Peyer's patch (tissue), 4 donors: ENCODE measurements around the gene C9orf50. TPM values are rescaled to one million over a fixed set of nuclear protein-coding genes. Genes with fewer than 3 reads are reported as not detected.

ENCODE experiments used
- DNase-seq, 3 donors: peaks; one replicate each; pipeline ENCODE4 v3.0.0-alpha.2; 2017 to 2019
- H3K27ac ChIP-seq, 4 donors: fragments of 200-600 bp; sonication (generic); one replicate each; pipeline ENCODE4 v1.5.1; 2016 to 2019
- H3K27me3 ChIP-seq, 2 donors: fragments of 200-600 bp; sonication (generic); one replicate each; pipeline ENCODE4 v1.5.1; 2019
- H3K36me3 ChIP-seq, 3 donors: fragments of 200-600 bp; sonication (generic); one replicate each; pipeline ENCODE4 v1.5.1; 2016 to 2019
- H3K4me1 ChIP-seq, 4 donors: fragments of 200-600 bp; sonication (generic); one replicate each; pipeline ENCODE4 v1.5.1; 2016 to 2019
- H3K4me3 ChIP-seq, 4 donors: fragments of 200-600 bp; sonication (generic); 1 replicate in 3 of 4; 2 replicates in 1 of 4; pipeline ENCODE4 v1.5.1; 2016 to 2019; ENCODE audit warnings: mild to moderate bottlenecking in 1 of 4
- H3K9me3 ChIP-seq, 4 donors: fragments of 200-600 bp; sonication (generic); one replicate each; pipeline ENCODE4 v1.5.1; 2016 to 2019; ENCODE audit warnings: mild to moderate bottlenecking in 1 of 4
- POLR2A ChIP-seq, 2 donors: fragments of 450-650 bp; IDR thresholded peaks; one replicate each; pipeline ENCODE4 v1.5.1; 2017; ENCODE audit warnings: antibody characterized with exemption in 2 of 2, mild to moderate bottlenecking in 2 of 2, moderate library complexity in 2 of 2
- total RNA-seq, 4 donors: library from RNA; depleted of rRNA; stranded (reverse); fragments of >200 nt; gene quantifications; one replicate each; pipeline ENCODE4 v1.1.0, GENCODE V29; 2016
- TF ChIP-seq, protein P1 (sequence below), 6 experiments: fragments of 450-650 bp in 4 of 6; fragments of 200-600 bp in 2 of 6; sonication (generic) in 1 of 6; IDR thresholded peaks; one replicate each; pipeline ENCODE4 v1.5.1; 2017 to 2019; ENCODE audit warnings: antibody characterized with exemption in 6 of 6, mild to moderate bottlenecking in 3 of 6, moderate library complexity in 1 of 6

The C9orf50 gene
- total RNA-seq, 4 donors from 2014 or later = not detected

DNA sequence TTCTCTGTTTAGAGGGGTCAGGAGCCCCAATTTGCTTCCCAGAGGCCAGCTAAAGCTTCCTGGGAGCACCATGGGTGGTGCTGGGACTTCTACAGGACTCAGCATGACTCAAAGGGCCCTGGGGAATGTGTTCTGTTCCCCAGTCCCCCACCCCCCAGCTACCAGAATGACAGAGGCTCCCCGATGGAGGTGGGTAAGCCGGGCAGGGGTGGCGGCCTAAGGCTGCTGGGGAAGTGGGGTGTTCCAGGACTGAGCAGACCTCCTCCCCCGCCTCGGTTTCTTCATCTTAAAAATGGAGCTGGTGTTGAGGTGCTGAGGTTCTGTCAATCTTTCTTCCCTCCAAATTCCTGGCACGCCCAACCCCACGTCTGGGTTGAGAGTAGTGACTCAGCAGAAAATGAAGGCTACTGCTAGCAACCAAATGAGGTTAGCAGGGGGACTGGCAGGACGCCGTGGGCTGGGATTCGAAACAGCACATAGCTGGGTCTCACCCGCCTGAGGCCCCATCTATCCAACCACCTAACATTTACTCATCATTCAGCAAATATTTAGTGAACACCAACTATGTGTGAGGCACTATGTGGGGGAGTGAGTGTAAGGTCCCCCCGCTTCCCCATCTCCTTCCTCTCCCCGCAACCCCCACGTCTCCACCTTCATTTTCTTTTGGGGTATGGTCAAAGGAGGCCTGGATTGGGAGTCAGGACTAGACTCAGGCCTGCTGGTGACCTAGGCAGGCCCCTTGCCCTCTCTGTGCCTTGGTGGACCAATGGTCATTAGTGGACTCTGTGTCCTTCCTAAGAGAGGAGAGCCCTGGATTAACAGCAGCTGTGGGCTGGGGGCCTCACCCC lies 50.2 kb downstream of the C9orf50 start:
- Histone ChIP-seq H3K4me1 (peaks cover 0 to 28% (median 8%) of the 10 kb centered on the region in 4 donors), H3K9me3 (no peaks in the 10 kb centered on the region), H3K4me3 (no peak overlapping the region), H3K36me3 (no peaks in the 10 kb centered on the region), H3K27me3 (no peaks in the 10 kb centered on the region), H3K27ac (peak overlapping the region; percentile 25 to 64 (median 36))
- no peak for TF ChIP-seq POLR2A (IDR thresholded peaks at IDR 0.05)
- TF ChIP-seq, protein P1, sequence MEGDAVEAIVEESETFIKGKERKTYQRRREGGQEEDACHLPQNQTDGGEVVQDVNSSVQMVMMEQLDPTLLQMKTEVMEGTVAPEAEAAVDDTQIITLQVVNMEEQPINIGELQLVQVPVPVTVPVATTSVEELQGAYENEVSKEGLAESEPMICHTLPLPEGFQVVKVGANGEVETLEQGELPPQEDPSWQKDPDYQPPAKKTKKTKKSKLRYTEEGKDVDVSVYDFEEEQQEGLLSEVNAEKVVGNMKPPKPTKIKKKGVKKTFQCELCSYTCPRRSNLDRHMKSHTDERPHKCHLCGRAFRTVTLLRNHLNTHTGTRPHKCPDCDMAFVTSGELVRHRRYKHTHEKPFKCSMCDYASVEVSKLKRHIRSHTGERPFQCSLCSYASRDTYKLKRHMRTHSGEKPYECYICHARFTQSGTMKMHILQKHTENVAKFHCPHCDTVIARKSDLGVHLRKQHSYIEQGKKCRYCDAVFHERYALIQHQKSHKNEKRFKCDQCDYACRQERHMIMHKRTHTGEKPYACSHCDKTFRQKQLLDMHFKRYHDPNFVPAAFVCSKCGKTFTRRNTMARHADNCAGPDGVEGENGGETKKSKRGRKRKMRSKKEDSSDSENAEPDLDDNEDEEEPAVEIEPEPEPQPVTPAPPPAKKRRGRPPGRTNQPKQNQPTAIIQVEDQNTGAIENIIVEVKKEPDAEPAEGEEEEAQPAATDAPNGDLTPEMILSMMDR (IDR thresholded peaks at IDR 0.05) = no peak
- peak in 1 of 3 donors; percentile 50 for DNase-seq

DNA sequence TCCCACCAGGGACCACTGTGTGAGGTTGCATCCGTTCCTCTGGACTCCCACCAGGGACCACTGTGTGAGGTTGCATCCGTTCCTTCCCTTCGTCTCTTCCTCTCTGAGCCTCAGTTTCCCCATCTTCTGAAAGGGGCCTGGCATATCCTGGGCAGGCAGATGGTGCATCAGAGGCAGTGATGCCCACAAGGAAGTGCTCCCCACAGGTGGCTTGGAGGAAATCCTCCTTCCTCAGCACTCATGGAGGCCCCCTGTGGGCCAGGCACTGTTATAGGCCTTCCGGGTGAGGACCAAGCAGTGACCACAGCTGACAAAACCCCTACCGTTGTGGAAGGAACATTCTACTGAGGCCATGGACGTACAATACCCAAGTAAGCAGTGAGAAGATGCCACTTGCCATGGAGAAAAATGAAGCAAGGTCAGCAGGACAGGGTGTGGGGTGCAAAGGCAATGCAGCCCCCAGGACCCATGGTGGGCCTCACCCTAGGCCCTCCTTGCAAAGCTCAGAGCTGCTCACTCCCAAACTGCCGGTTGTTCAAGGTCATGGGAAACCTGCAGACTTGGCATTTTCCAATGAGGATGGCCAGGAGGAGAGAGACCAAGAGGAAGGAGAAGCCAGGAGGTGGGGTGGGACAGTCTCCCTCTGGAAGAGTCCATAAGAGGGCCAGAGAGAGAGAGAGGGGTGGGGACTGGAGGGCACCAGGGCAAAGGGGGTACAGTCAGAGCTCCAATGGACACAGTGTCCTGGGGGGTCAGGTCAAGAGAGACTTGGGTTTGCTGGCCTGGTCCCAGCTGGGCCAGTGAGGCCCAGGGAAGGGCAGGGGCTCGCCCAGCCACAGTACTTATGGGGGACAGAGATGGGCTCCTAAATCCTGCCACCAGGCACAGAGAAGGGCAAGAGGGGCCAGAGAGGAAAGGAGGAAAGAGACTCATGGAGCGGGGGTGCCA lies 51.1 kb downstream of the C9orf50 start:
- H3K27ac ChIP-seq = peak overlapping the region; percentile 41 to 65 (median 54)
- peak in 1 of 3 donors; percentile 51 for DNase-seq
- TF ChIP-seq POLR2A (IDR thresholded peaks at IDR 0.05) = no peak
- TF ChIP-seq, protein P1 (IDR thresholded peaks at IDR 0.05) = peak in 4 of 6 experiments; percentile 15 to 55 (median 42)
- peak overlapping the region; percentile 18 to 56 (median 48) for H3K4me3 ChIP-seq
- H3K9me3 ChIP-seq = no peaks in the 10 kb centered on the region
- no peaks in the 10 kb centered on the region for H3K36me3 ChIP-seq
- H3K4me1 ChIP-seq = peaks cover 0 to 28% (median 8%) of the 10 kb centered on the region in 4 donors
- no peaks in the 10 kb centered on the region for H3K27me3 ChIP-seq

DNA sequence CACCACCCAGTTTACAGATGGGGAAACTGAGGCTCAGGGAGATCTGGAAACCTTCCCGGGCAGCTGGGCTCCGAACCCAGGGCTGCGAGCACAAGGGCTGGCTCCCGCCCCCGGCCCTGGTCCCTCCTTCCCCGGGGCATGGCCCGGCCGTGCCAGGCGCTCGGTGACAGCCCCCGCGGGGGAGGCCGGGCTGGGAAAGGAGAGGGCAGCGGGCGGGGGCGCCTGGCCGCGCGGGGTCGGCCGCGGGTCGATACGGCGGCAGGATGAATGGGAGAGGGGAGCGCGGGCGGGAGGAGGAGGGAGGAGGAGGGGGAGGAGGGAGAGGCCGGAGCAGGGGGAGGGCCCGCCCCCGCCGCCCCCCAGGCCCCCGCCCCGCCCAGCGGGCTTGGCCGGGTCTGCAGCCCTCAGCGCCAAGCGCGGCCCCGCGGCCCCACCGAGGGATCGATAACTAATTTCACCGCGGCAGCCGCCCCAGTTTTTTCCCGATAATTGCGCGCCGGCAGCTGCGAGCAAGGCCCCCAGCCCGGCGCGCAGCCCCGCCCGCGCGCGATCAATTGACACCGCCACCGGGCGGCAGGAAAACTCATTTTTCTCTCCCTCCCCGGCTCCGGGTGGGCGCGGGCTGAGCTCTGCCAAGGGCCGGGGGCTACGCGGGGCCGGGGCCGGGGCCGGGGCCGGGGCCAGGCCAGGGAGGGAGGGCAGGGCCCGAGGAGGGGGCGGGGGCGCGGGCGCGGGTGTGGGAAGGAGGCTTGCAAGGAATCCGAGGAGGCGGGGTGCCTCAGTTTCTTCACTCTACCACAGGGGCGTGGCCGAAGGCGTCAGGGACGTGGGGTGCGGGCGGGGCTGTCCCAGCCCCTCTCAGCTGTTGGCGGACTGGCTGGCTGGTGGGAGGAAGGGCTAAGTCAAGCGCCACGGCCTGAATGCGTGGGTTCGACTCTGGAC lies 52.1 kb downstream of the C9orf50 start:
- Histone ChIP-seq H3K27me3 (no peaks in the 10 kb centered on the region), H3K4me1 (peaks cover 0 to 28% (median 8%) of the 10 kb centered on the region in 4 donors), H3K9me3 (no peaks in the 10 kb centered on the region), H3K36me3 (no peaks in the 10 kb centered on the region), H3K27ac (peak overlapping the region; percentile 41 to 65 (median 54)), H3K4me3 (peak overlapping the region; percentile 18 to 56 (median 48))
- TF ChIP-seq POLR2A (IDR thresholded peaks at IDR 0.05) = no peak
- TF ChIP-seq, protein P1 (IDR thresholded peaks at IDR 0.05) = peak in 1 of 6 experiments; percentile 3
- peak in 1 of 3 donors; percentile 51 for DNase-seq

DNA sequence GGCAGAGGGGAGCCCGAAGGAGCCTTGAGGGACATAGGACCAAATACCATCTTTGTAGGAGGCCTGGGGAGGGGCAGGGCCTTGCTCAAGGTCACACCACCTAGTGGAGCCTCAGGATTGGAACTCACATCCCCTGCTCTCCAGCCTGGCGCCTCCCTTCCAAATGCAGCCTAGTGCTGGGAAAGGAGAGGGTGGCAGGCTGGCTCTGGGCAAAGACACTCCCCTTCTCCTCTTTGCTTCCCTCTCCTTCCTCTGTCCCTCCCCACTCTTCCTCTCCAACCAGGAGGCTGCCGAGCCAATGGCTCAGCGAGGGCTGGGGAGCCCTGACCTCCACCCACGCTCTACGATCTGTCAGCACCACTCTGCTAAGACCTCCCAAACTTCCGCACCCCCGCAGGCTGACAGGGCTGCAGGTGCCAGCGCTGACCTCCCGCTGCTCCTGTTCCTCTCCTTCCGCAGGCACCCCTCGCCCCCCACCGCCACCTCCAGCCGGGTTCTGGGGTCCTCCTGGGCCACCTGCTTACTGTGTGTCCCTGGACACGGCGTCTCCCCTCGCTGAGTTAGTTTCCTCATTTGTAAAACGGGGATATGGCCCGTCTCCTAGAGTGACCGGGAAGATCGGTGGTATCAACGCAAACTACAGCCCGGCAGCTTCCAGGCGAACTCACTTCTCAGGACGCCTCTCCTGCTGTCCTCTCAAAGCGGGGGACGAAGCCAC lies 52.9 kb downstream of the C9orf50 start:
- Histone ChIP-seq H3K36me3 (no peaks in the 10 kb centered on the region), H3K9me3 (no peaks in the 10 kb centered on the region), H3K27ac (peak overlapping the region in 3 of 4 donors; percentile 45 to 65 (median 64)), H3K4me3 (peak overlapping the region; percentile 18 to 56 (median 48)), H3K4me1 (peaks cover 0 to 28% (median 8%) of the 10 kb centered on the region in 4 donors), H3K27me3 (no peaks in the 10 kb centered on the region)
- DNase-seq = no peak
- TF ChIP-seq POLR2A (IDR thresholded peaks at IDR 0.05) = no peak
- TF ChIP-seq, protein P1 (IDR thresholded peaks at IDR 0.05) = no peak
